Measurements from ENCODE around the gene ALPK3. TPM values are rescaled to one million over a fixed set of nuclear protein-coding genes. Genes with fewer than 3 reads are reported as not detected.
"Not testable (repeated sequence)": the region's sequence is repeated elsewhere in the genome, so short reads cannot be mapped to it uniquely, and the experiment has no call there.

ALPK3 gene
- total RNA-seq, 1 experiment from 2014 or later: 0.02 TPM

DNA sequence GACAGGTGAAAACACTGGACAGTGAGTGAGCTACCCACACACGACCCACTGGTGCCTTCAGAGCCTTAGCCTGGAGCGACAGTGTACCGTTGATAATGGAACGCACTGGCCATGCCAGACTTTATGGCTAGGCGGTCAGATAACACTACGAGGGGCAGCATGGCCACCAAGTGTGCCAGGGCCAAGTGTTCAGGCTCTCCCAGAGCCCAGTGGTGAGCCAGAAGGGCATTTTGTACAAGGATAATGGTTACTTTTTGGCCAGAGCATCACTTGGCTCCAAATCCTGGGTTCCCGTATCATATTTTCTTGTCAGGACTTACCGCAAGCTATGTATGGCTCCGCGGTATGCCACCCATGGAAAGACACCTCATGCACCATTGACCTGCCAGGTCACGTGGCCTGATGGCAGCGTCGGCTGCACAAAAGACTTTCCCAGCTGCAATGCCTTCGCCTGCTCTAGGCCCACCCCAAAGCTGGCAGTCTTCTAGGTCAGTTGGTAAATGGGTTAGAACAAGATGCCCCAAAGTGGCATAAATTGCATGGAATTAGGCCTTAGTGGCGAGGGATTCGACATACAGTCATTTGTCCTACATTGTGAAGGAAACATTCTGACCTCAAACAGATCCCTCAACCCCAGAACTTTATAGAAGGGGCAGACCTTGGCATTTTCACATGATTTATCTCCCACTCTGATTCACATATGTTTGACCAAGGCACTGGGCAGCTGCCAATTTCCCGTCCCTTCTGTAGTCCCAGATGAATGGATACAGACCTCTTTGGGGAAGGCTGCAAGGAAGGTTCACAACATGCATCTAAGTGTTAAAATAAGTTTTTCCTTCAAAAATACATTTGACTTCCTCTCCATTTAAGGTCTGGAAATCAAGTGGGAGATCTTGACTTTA lies 55.1 kb downstream of the ALPK3 start:
- no peak for DNase-seq (ENCODE audit: low read depth)

DNA sequence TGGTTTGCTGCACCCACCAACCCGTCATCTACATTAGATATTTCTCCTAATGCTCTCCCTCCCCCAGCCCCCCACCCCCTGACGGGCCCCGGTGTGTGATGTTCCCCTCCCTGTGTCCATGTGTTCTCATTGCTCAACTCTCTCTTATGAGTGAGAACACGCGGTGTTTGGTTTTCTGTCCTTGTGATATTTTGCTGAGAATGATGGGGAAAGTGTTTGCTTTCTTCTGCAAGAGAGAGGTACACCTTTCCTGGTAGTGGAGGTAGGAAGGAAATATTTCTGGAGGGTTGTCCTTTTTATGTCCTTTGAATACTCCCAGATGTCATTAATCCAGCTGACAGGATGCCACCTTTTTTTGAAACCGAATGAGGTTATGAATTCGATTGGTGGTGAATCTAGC lies 56.8 kb downstream of the ALPK3 start:
- DNase-seq (ENCODE audit: low read depth): no peak

DNA sequence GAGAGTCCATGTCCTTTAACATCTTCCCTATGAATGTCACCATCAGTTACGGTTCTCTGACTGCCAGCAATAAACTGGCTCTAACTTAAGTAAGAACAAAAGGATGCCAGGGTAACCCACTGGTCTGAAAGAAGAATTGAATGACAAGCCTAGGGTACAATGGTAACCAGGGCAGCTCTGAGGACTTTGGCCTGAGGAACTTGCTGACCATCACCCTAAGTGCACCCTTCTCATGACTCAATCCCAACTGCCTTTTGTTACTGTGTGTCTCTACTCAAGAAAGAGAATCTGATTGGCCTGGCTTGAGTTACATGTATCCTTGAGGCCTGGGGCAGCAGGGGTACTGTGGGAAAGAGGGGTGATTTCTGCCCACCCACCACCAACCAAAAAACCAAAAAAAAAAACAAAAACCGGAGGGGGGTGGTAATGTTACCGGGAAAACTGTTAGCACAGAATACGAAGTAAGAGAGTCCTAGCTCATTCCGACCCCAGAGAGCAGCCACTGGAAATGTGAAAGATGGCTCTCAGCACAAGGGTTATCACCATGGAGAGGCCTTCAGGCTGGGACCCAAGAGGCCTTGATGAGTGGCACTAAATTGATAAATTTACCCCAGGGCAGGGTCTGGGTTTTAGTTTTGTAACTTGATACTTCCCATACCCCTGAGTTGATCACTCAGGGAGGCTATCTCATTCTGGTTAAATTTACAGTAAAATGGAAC lies 58.0 kb downstream of the ALPK3 start:
- DNase-seq (ENCODE audit: low read depth): no peak

DNA sequence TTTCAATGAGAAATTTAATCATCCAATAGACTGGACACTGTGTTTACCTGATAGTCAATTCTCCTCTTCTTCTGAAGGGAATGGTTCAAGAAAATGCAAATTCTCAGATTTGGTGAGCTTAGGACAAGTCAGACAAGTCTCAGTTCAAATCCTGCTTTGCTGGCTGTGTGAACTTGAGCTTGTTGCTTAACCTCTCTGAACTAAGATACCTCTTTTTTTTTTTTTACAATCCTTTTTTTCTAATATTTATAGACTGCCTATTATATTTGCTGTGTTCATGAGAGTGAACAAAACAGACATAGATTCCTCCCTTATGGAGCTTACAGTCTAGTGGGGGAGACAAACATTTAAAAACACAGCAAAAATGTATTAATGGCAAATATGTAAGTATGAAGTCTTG lies 59.1 kb downstream of the ALPK3 start:
- DNase-seq (ENCODE audit: low read depth): no peak

DNA sequence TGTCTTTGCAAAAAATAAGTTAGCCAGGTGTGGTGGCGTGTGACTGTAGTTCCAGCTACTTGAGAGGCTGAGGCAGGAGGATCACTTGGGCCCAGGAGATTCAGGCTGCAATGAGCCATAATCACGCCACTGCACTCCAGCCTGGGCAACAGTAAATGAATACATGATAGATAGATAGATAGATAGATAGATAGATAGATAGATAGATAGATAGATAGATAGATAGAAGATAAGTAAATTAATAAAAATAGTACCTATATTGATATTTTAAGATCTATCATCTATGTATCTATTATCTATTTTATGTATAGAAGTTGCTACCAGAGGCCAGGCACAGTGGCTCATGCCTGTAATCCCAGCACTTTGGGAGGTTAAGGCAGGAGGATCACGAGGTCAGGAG lies 60.5 kb downstream of the ALPK3 start:
- DNase-seq (ENCODE audit: low read depth): not testable (repeated sequence)

DNA sequence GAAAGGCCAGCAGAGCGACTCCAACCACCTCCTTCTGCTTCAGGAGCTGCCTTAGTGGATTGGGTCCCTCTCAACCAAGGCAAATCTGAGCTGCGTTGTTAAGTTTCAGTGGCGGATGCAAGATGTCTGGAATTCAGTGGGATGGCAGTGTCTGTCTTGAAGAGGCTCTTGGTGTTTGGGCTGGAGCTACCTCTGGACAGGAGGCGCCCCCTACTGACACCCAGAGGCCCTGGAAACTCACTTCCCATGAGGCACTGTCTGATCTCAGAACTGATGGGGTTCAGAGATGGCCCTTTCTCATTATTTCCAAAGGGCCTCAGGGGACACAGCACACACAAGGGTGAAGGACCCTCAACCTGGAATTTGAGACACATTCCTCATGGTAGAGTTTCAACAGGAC lies 61.3 kb downstream of the ALPK3 start:
- peak; percentile 12 for DNase-seq (ENCODE audit: low read depth)

DNA sequence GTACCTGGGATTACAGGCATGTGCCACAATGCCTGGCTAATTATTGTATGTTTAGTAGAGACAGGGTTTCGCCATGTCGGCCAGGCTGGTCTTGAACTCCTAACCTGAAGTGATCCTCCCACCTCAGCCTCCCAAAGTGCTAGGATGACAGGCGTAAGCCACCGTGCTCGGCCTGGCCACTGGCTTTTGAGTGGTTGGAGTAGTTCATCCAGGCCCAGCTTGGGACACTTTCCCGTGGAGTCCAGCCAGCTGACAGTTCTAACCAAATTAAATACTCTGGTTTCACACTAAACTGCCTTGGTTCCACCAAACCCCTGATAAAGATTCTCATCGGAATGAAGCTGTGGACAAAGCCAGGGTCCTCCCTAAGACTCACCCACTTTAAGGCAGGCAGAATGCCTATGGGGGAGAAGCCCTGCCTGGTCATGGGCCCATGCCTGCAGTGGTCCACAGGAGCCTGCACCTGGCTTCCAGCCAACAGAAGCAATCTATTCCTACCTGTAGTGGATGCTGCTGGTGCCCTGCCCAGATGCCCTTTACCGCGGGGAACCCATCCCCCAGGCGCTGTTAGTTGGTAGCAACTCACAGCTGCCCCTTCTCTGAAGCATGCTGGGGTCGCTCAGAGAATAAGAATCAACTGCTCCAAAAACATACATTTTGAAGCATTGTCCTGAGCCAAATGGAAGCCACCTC lies 62.1 kb downstream of the ALPK3 start:
- no peak for DNase-seq (ENCODE audit: low read depth)

DNA sequence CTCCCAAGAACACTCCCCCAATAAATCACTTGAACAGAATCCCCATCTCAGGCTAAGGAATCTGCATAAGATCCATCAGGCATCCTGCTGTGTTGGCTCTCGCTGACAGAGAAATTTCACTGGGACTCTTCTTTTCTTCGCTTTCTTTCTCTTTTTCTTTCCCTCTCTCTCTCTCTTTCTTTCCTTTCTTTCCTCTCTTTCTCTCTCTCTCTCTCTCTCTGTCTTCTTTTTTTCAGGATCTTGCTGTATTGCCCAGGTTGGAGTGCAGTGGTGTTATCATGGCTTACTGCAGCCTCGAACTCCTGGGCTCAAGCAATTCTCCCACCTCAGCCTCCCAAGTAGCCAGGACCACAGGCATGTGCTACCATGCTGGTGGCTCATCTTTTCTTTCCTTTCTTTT lies 62.9 kb downstream of the ALPK3 start:
- no peak for DNase-seq (ENCODE audit: low read depth)

DNA sequence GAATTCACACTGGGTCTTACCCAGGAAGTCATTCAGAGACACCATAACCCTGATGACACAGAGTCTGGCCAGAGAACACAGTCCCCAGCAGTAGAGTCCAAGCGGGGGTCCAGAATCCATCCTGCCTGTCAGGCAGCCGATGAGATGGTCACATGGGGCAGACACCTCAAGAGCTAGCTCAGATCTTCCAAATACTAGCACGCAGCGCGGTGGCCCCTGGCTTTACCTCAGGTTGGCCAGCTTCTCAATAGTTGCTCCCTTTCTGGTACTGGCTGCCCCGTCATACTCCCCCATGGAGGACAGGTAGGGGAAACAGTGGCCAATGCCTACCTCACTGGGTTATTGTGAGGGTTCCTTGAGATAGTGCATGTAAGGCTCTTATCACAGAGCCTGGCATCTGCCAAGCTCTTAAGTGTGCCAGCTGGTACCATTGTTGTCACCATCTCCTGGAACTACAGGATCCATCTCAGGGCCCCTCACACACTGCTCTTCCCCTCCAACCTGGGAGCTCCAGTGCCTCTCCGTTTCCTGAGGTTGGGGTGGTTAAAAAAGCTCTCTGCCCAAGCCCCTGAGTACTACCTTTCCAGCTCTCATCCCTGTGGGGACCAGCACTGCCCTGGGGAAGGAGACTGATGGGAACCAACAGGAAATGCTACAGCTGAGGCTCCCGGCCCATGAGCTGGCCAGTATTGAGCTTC lies 63.8 kb downstream of the ALPK3 start:
- no peak for DNase-seq (ENCODE audit: low read depth)

DNA sequence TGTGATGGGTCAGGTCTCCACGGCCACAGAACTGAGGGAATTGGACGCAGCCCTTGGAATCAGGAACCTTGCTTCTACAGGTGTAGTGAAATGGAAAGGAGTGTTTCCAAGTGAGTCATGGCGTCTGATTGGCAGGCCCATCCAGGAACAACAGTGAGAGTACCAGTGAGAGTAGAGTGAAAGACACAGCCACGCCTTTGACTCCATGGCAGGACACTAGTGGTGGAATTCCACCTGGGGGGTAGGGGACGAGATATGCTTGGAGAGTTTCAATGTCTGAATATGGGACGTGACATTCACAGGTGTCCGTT lies 64.3 kb downstream of the ALPK3 start:
- DNase-seq (ENCODE audit: low read depth): no peak

DNA sequence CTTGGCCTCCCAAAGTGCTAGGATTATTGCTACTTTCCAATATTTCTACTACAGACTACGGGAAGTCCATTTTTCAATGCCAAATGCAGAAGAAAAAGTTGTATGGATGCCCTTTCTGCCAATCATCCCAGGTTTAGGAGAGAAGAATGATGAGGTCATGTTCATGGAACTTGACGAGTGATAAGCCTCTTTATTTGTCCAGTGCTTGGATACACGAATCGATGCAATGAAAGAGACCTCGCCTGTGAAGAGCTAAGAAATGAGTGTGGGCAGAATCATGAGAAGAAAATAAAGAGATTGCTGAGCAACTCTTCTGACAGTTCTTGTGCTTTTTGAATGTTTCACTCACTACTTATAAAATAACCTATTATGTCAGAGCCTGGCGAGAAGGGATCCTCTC lies 66.3 kb downstream of the ALPK3 start:
- DNase-seq (ENCODE audit: low read depth): no peak

DNA sequence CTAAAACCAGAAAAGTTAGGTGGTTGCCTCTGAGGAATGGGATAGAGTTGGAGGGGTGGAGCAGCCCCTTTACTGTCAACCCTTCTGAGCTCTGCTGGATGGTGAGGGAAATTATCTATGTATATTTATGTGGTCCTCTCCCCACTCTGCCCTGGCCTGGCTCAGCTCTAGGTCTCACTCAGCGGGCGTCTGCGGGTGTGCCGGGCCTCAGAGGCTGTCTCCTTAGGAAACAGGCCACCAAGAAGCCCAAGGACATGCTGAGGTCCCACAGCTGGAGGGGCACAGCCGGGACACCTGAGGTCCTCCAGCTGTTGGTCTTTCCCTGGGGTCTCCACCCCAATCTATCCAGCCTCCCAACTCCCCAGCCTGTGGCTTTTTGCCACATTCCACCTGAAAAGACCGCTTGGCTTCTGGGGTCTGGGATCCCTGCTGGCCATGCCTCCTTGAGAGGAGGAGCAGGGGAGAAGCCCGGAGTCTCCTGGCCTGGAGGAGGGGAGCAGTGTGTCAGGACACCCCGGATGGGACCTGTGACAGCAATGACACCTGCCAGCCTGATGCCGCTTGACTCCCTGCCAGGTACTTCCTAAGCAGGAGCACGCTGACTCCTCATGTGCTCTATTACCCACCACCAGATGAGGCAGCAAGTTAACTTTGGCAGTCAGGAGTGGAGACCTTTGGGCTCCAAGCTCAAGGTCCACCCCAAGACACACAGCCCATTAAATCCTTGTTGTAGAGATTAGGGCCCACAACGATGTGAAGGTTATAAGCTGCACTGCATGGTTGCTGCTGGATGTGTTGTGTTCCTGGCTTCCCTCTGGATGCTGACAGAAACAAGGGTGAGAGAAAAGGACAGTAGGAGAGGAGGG lies 67.0 kb downstream of the ALPK3 start, which contains the start of gene SLC28A1:
Gene SLC28A1 (plus strand): TSS at position 747 of the 866 bp plus-strand sequence. CDS start 3,099 bp downstream, outside the sequence.
- DNase-seq (ENCODE audit: low read depth): no peak

DNA sequence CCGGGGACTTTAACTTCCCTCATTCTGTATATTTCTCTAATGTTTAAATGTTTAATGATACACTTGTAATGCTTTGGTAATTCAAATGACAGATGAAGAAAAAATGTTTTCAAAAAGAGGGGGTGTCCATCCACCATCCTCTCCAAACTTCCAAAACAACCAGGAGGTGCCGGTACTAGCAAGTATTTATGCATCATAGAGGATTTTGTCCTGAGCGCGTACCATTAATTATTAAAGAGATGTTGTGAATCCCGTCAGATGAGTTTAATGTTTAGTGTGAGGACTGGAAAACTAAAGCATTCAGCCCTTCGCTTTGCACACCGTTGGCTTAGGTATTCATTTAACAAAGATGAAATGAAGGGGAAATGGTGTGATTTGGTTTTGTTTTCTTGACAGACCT lies 68.6 kb downstream of the ALPK3 start:
- DNase-seq (ENCODE audit: low read depth): no peak

DNA sequence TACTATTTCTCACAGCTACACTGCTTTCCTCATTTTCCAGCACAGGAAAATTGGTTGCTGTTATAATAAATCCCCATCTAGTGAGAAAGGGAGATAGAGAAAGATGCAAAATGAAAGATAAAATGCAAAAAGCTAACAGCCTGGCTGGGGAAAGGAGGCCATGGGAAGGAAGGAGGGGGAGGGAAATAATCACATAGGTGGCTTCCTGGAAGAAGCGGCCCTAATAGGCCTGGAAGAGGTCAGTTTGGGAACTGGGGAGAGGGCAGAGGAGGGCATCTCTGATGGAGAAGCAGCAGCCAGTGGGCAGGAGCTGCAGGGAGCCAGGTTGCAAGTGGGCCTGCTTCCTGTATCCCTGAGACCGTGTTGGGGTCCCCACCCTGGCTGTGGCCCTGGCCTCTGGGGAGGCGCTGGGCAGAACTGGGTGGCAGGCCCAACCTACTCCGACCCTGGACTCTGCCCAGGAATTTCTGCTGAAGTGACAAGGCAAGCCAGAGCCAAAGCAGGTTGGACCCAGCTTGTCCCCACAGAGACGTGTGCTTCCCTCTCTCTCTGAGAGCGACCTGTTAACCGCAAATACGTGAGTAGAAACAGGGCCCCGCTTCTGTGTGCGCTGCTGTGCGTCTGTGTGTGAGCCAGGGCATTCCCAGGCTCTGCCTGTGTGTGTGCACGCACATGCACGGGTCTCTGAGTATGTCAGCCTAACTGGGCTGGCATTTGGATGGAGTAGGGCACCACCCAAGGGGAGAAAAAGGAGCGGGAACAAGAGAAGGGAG lies 69.2 kb downstream of the ALPK3 start:
- no peak for DNase-seq (ENCODE audit: low read depth)

DNA sequence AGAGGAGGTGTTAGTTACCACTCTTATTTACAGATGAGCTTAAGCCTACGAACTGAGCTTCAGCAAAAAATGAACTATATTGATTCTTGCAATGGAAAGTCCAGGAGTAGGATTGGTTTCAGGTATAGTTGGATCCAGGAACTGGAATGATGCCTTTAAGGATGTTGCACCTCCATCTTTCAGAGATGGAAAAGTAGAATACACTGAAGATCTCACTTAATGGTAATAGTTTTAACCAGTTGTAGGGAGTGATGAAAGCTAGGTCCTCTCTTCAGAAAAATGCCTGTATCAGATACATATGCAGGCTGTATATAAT lies 69.8 kb downstream of the ALPK3 start:
- DNase-seq (ENCODE audit: low read depth): no peak

DNA sequence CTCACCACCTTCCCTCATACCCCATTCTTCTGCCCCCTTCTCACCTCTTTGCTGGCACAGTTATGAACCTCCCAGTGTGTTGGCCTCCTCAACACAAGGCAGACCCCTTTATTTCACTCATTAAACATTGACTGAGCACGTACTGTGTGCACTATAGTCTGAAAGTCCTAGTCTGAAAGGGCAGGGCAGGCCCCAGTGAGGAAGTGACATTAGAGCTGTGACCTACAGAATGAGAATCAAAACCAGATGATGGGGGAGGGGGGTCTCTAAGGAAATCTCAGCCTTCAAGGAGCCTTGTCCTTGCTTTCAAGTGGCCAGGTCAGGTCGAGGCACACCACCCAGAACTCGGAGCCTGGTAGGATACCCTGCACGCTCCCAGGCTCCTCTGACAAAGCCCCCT lies 70.8 kb downstream of the ALPK3 start:
- DNase-seq (ENCODE audit: low read depth): no peak

DNA sequence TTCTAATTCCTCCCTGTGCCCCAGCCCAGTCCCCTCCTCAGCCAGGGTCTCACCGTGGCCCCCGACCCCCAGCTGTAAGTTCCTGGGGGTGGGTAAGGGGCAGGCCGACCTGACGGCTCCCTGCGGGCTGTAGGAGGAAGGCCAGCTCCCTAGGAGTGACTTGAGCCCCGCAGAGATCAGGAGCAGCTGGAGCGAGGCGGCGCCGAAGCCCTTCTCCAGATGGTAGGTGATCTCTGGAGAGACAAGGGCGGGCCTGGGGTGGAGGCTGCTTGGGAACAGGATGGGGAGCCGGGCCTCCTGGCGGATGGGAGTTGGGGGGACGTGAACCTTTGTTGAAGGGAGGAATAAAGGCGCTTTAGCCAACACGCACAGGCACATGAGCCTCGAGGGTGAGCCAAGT lies 71.5 kb downstream of the ALPK3 start:
- DNase-seq (ENCODE audit: low read depth): no peak

DNA sequence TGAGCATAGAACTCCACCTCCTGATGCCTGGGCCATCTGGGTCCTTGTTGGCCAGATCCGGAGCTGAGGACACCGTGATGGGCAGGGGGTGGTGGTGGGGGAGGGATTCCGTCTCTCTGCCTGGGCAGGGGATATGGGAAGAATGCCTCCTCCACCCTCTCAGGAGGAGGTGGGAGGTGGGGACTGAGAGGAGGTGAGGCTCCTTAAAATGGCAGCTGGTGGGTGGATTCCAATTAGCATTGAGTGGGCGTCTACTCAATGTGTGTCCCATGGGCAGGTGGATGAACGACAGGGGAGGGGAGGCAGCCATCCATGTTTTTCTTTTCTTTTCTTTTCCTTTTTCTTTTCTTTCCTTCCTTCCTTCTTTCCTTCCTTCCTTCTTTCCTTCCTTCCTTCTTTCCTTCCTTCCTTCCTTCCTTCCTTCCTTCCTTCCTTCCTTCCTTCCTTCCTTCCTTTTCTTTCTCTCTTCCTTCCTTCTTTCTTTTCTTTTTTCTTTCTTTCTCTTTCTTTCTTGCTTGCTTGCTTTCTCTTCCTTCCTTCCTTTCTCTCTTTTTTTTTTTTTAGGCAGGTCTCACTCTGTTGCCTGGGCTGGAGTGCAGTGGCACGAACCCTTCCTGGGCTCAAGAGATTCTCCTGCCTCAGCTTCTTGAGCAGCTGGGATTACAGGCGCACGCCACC lies 72.3 kb downstream of the ALPK3 start:
- no peak for DNase-seq (ENCODE audit: low read depth)

DNA sequence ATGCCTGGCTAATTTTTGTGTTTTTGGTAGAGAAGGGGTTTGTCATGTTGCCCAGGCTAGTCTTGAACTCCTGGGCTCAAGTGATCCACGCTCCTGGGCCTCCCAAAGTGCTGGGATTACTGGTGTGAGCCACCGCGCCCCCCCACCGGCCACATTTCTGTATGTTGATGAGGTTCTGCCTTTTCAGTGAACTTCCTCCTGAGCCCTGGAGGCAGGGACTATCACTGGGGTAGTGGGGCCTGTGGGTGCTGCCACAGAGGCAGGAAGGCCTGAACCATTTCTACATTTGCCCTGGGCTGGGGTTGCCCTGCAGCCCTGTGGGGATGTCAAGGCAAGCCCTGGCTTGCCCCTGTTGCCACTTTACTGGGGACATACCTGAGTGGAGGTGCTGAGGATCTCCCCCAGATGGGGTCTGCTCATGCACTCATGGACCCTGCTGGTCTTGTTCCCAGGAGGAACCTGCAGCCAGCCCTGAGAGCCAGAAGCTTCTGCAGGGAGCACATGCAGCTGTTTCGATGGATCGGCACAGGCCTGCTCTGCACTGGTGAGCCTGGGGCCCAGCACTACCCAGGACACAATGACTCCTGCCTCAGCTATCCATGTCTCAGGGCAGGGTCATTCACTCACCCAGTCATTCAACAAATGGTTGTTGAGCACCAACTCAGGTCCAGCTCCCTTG lies 73.0 kb downstream of the ALPK3 start:
- no peak for DNase-seq (ENCODE audit: low read depth)

All from HT1080 (cell line).